SK-N-SH (cell line): Measurements from ENCODE around the gene DYNAP. TPM values are rescaled to one million over a fixed set of nuclear protein-coding genes. Genes with fewer than 3 reads are reported as not detected.
A peak's percentile ranks its signal among the peaks of the same experiment; 100 is the strongest.

Experiments used
- CTCF ChIA-PET: fragments of 300-600, 350-600 bp; formaldehyde crosslinking; extraction: SDS; loops from one replicate; lab custom pipeline; 2021; lab: Yijun Ruan, JAX
- POLR2A ChIA-PET: fragments of 350-600 bp; sonication (Branson Sonifier 250); formaldehyde crosslinking; extraction: SDS; loops from one replicate; lab custom pipeline; 2020; ENCODE audit warnings: antibody characterized with exemption, inconsistent platforms; lab: Yijun Ruan, JAX
- DNase-seq: peaks from one replicate; pipeline ENCODE4 v3.0.0; 2012
- H2AFZ ChIP-seq: fragments of 200-600 bp; sonication (generic); 2 replicates; pipeline ENCODE4 v1.8.1; 2016; ENCODE audit warnings: antibody characterized with exemption, mild to moderate bottlenecking, low read depth
- H3F3A ChIP-seq: fragments of 200-600 bp; sonication (generic); replicated peaks from 2 replicates; pipeline ENCODE3; 2016; ENCODE audit warnings: antibody characterized with exemption, mild to moderate bottlenecking; ENCODE audit not compliant: insufficient read depth
- H3K27ac ChIP-seq, 2 experiments: fragments of 200-500 bp in 1 of 2; fragments of 200-600 bp in 1 of 2; sonication (Bioruptor generic) in 1 of 2; sonication (generic), shearing (Covaris generic) in 1 of 2; 2 replicates each; pipeline versions ENCODE4 v1.5.1 to v1.6.1; 2014 to 2016; ENCODE audit warnings: low read depth in 2 of 2, inconsistent platforms in 1 of 2, low read length in 1 of 2, mild to moderate bottlenecking in 1 of 2, mixed read lengths in 1 of 2
- H3K27me3 ChIP-seq: fragments of 200-600 bp; sonication (generic), shearing (Covaris generic); 2 replicates; pipeline ENCODE4 v1.6.1; 2016; ENCODE audit warnings: mixed run types; ENCODE audit not compliant: insufficient read depth
- H3K36me3 ChIP-seq, 2 experiments: fragments of 200-500 bp in 1 of 2; fragments of 200-600 bp in 1 of 2; sonication (Bioruptor generic) in 1 of 2; sonication (generic) in 1 of 2; replicated peaks in 1 of 2; 2 replicates each; pipeline versions ENCODE3 to v1.5.1; 2014 to 2016; ENCODE audit warnings: low read length in 1 of 2, mild to moderate bottlenecking in 1 of 2; ENCODE audit not compliant: insufficient read depth in 2 of 2, control insufficient read depth in 1 of 2
- H3K4me1 ChIP-seq, 2 experiments: fragments of 200-500 bp in 1 of 2; fragments of 200-600 bp in 1 of 2; sonication (Bioruptor generic) in 1 of 2; sonication (generic), shearing (Covaris generic) in 1 of 2; 2 replicates each; pipeline versions ENCODE4 v1.5.1 to v1.6.1; 2014 to 2016; ENCODE audit warnings: low read depth in 1 of 2, low read length in 1 of 2, mixed run types in 1 of 2; ENCODE audit not compliant: insufficient read depth in 2 of 2, control insufficient read depth in 1 of 2
- H3K4me2 ChIP-seq: fragments of 200-600 bp; sonication (generic), shearing (Covaris generic); 2 replicates; pipeline ENCODE4 v1.6.1; 2017; ENCODE audit warnings: mixed run types
- H3K4me3 ChIP-seq, 2 experiments: fragments of 200-500 bp in 1 of 2; fragments of 200-600 bp in 1 of 2; sonication (Bioruptor generic) in 1 of 2; sonication (generic), shearing (Covaris generic) in 1 of 2; 2 replicates each; pipeline versions ENCODE4 v1.5.1 to v1.8.1; 2014 to 2016; ENCODE audit warnings: low read depth in 2 of 2, inconsistent platforms in 1 of 2, low read length in 1 of 2, mild to moderate bottlenecking in 1 of 2, mixed read lengths in 1 of 2, moderate library complexity in 1 of 2
- H3K79me2 ChIP-seq: fragments of 200-600 bp; sonication (generic); 2 replicates; pipeline ENCODE4 v1.8.1; 2017; ENCODE audit warnings: mild to moderate bottlenecking; ENCODE audit not compliant: insufficient read depth
- H3K9ac ChIP-seq: fragments of 200-600 bp; sonication (generic); 2 replicates; pipeline ENCODE4 v1.6.1; 2017; ENCODE audit warnings: mixed run types
- H3K9me2 ChIP-seq: fragments of 200-600 bp; sonication (generic); 2 replicates; pipeline ENCODE4 v1.6.1; 2017; ENCODE audit warnings: mixed run types
- H3K9me3 ChIP-seq: fragments of 200-600 bp; sonication (generic); 2 replicates; pipeline ENCODE4 v1.6.1; 2017; ENCODE audit warnings: mixed run types, mild to moderate bottlenecking, moderate library complexity
- H4K20me1 ChIP-seq: fragments of 200-600 bp; sonication (generic); 2 replicates; pipeline ENCODE4 v1.6.1; 2017; ENCODE audit warnings: mild to moderate bottlenecking, mixed run types; ENCODE audit not compliant: insufficient read depth
- CTCF ChIP-seq: fragments of 200-600 bp; sonication (generic); IDR thresholded peaks from 2 replicates; pipeline ENCODE4 v1.6.1; 2017; ENCODE audit warnings: antibody characterized with exemption, mild to moderate bottlenecking, moderate library complexity
- ELF1 ChIP-seq: IDR thresholded peaks from 2 replicates; pipeline ENCODE4 v1.4.0; 2012
- MAX ChIP-seq: IDR thresholded peaks from 2 replicates; pipeline ENCODE4 v1.4.0; 2012; ENCODE audit warnings: low read depth
- MEF2A ChIP-seq: IDR thresholded peaks from 2 replicates; pipeline ENCODE4 v1.4.0; 2012; ENCODE audit warnings: low read depth, borderline replicate concordance
- MXI1 ChIP-seq: IDR thresholded peaks from 2 replicates; pipeline ENCODE4 v1.6.1; 2012; ENCODE audit warnings: mild to moderate bottlenecking, low read depth, low read length, improper control_type of control experiment
- RAD21 ChIP-seq: IDR thresholded peaks from 2 replicates; pipeline ENCODE4 v1.6.1; 2012; ENCODE audit warnings: mild to moderate bottlenecking, low read length
- RCOR1 ChIP-seq: fragments of 150-350 bp; IDR thresholded peaks from 2 replicates; pipeline ENCODE4 v1.6.1; 2017; ENCODE audit warnings: antibody characterized with exemption, low read length
- SMC3 ChIP-seq: IDR thresholded peaks from 2 replicates; pipeline ENCODE4 v1.6.1; 2012; ENCODE audit warnings: low read depth, low read length, improper control_type of control experiment
- ZBTB33 ChIP-seq: IDR thresholded peaks from 2 replicates; pipeline ENCODE4 v1.4.0; 2012; ENCODE audit warnings: low read depth, borderline replicate concordance
- WGBS: methylation state at CpG from one replicate; pipeline ENCODE4 v1.1.6; 2017; ENCODE audit warnings: low lambda C conversion rate; 5-methylcytosine and 5-hydroxymethylcytosine counted together
- polyA plus RNA-seq, 3 experiments: library from polyadenylated mRNA; depleted of rRNA; stranded (reverse); fragments of >200 nt; gene quantifications; 2 replicates each; pipeline ENCODE4 v1.2.3, GENCODE V29; 2012
- TF ChIP-seq, protein P1 (sequence below): IDR thresholded peaks from 2 replicates; pipeline ENCODE4 v1.4.0; 2012; ENCODE audit warnings: low read depth, borderline replicate concordance

DYNAP gene
- polyA plus RNA-seq, 1 of the 3 experiments (the other 2 are of a cell fraction): not detected

DNA sequence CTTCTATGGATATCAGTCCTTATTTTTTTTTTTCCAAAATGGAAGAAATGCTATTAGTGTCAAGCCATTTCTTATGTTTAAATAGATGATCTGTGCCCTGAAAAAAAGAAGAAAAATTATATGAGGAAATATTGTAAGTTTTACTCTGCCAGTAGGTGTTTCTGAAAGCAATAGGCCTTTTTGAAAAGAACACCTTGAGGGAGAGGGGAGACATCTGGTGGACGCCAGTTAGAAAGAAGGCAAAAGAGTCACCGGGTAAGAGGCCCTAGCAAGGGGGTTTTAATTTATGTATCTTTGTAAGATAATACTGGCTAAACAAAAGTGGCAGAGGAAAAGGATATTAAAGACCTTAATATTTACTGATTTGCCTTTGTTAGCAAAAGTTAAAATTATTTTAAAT, 56.1 kb downstream of the DYNAP start:
- WGBS: 50% methylated on average over 2 of the region's 2 CpGs
- H3K9me2 ChIP-seq: no peaks in the 10 kb centered on the region
- no peaks in the 10 kb centered on the region for H4K20me1 ChIP-seq
- DNase-seq: peak; percentile 21
- no peak overlapping the region for H3K4me2 ChIP-seq
- H2AFZ ChIP-seq: no peak overlapping the region
- H3K4me1 ChIP-seq: no peaks in the 10 kb centered on the region
- H3K27me3 ChIP-seq: no peaks in the 10 kb centered on the region
- no peaks in the 10 kb centered on the region for H3K9me3 ChIP-seq
- no peaks in the 10 kb centered on the region for H3K36me3 ChIP-seq
- H3K27ac ChIP-seq: no peak overlapping the region
- ChIA-PET POLR2A (no interaction called here), CTCF (interaction anchor here (0.7 to 1.0 kb wide), 2 partner anchors 70 to 290 kb away, joined by 3 read pairs; partner anchors contain the start of genes C18orf54 and STARD6)
- TF ChIP-seq RCOR1: no peak
- no peak for TF ChIP-seq ELF1
- TF ChIP-seq MAX: no peak
- TF ChIP-seq, protein P1, sequence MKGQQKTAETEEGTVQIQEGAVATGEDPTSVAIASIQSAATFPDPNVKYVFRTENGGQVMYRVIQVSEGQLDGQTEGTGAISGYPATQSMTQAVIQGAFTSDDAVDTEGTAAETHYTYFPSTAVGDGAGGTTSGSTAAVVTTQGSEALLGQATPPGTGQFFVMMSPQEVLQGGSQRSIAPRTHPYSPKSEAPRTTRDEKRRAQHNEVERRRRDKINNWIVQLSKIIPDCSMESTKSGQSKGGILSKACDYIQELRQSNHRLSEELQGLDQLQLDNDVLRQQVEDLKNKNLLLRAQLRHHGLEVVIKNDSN: no peak
- TF ChIP-seq CTCF: peak; percentile 31; the same call in 1 of the 2 replicates
- no peak for TF ChIP-seq ZBTB33
- no peak for TF ChIP-seq MXI1
- TF ChIP-seq RAD21: peak; percentile 64
- TF ChIP-seq MEF2A: no peak
- TF ChIP-seq SMC3: peak; percentile 29; the same call in 1 of the 2 replicates
- H3K9ac ChIP-seq: no peak overlapping the region
- no peak overlapping the region for H3K4me3 ChIP-seq
- H3F3A ChIP-seq: no peaks in the 10 kb centered on the region
- H3K79me2 ChIP-seq: no peaks in the 10 kb centered on the region

Other genes with a start within 250 kb of the DYNAP start
- gene STARD6, start 233.4 kb upstream of the DYNAP start, polyA plus RNA-seq (2012; rRNA removed): not detected in 2 replicates
- 0.68 and 0.76 TPM in 2 replicates for gene C18orf54, start 233.3 kb upstream of the DYNAP start, polyA plus RNA-seq (2012; rRNA removed)
- gene RAB27B, start 237.2 kb downstream of the DYNAP start, polyA plus RNA-seq (2012; rRNA removed): 0.56 and 0.68 TPM in 2 replicates